ENCODE data around the gene TIFAB. TPM values are rescaled to one million over a fixed set of nuclear protein-coding genes. Genes with fewer than 3 reads are reported as not detected.

Gene TIFAB
- total RNA-seq, 5 donors from 2014 or later (not counting 1 experiment from before 2014, with no cell fraction given), result 0.06 TPM; not detected in 3

DNA sequence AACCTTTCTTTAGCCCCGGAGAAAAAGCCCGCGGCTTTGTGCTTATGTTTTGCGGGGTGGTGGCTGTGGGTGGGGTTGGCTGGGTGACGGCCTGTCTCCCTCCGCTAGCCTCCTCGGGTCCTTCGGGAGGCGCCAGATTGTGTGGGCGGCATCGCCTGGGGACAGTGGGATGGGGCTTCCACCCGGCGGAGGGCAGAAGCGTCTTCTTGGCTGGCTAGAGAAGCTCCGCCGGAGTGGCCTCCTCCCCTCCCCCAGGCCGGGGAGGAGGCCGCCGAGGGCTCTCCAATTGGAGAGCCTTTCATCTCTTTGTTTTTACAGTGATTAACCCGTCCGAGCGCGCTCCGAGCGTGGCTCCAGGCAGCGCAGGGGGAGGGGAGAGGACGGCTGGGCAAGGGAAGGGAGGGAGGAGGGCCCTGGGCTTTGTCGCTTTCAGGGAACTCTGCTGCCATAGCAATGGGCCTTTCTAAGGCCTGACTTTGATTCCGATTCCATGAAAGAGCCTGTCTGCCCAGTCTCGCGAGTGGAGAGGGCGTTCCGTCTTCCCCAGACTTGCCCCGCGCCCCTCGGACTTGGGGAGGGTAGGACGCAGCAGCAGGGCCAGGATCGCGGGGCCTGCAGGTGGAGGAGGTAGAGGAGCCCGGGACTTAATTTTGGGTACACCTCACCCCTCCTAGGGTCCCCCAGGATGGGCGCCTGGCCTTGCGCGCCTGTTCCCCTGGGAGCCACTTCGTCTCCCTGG is 36.7 kb upstream of the TIFAB start:
- 9% methylated on average over 20 of the region's 44 CpGs for WGBS (ENCODE audit: insufficient coverage)
- peaks cover 13 to 83% of the 10 kb centered on the region in 2 experiments for H3K27me3 ChIP-seq (replicated peaks in 1 of 2; ENCODE audit: control insufficient read depth in 2 of 2, extremely low read depth in 1 of 2, insufficient read depth in 2 of 2, low read length in 1 of 2)
- POLR2A ChIA-PET, result no interaction called here

DNA sequence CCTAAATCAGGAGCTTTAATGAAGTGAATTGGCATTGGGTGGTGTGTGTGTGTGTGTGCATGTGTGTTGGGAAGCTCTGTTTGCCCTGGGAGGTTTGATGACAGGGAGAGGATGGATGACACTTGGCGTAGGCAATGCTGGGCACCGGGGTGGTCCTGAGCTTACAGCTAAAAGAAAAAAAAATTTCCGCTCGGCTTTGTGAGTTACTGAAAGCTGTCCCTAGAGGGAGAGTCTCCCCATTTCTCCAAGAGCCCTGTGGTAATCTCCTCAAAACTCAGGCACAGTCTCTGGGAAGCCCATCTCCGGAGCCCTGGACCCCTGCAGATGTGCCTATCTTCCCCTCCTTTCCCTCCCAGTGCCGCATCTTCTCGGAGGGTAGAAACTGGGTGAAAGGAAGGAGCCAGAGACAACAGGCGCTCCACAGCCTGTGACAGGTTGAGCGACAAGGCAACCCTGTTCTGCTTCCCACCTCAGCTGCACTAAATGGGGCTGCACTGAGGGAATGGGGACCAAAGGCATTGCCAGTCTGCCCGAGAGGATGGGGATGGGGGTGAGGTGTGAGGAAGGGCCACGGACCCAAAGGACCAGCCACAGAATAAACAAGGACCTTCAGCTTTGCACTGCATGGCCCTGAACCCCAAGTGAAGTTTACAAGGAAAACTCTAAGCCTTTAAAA is 35.8 kb upstream of the TIFAB start:
- no peak overlapping the region for H3K4me3 Mint-ChIP-seq
- peaks cover 11 to 74% of the 10 kb centered on the region in 2 experiments for H3K27me3 ChIP-seq (replicated peaks in 1 of 2; ENCODE audit: control insufficient read depth in 2 of 2, extremely low read depth in 1 of 2, insufficient read depth in 2 of 2, low read length in 1 of 2)
- ChIA-PET POLR2A (no interaction called here), CTCF (no interaction called here)
- ATAC-seq (replicated peaks in 1 of 4), result no peak
- H3K27ac Mint-ChIP-seq, result no peak overlapping the region
- H3K9me3 Mint-ChIP-seq, result no peaks in the 10 kb centered on the region
- peaks cover 0 to 2% of the 10 kb centered on the region in 2 experiments for H3K4me1 ChIP-seq (ENCODE audit: control insufficient read depth in 1 of 2, extremely low read depth in 1 of 2, insufficient read depth in 2 of 2, low read length in 2 of 2)
- peaks cover 51 to 78% of the 10 kb centered on the region in 2 donors for H3K27me3 Mint-ChIP-seq
- H3K9me3 ChIP-seq, result no peaks in the 10 kb centered on the region
- no peaks in the 10 kb centered on the region for H3K36me3 ChIP-seq (ENCODE audit: control insufficient read depth in 2 of 2, extremely low read depth in 1 of 2, insufficient read depth in 1 of 2, low read length in 1 of 2)
- no peak overlapping the region for H3K27ac ChIP-seq (ENCODE audit: low read length)
- 40% methylated on average over 2 of the region's 11 CpGs for WGBS (ENCODE audit: insufficient coverage)
- H3K36me3 Mint-ChIP-seq, result no peaks in the 10 kb centered on the region
- peaks cover 8 to 13% (median 10%) of the 10 kb centered on the region in 3 donors for H3K4me1 Mint-ChIP-seq
- H3K4me3 ChIP-seq (ENCODE audit: control insufficient read depth in 1 of 2, extremely low read depth in 1 of 2, low read length in 1 of 2), result no peak overlapping the region
- DNase-seq, result no peak

More for the DNA sequence above, 36.7 kb upstream of the TIFAB start:
- no peak overlapping the region for H3K4me3 ChIP-seq (ENCODE audit: control insufficient read depth in 1 of 2, extremely low read depth in 1 of 2, low read length in 1 of 2)
- Mint-ChIP-seq H3K4me1 (peaks cover 8 to 13% (median 10%) of the 10 kb centered on the region in 3 donors), H3K27me3 (peaks cover 59 to 85% of the 10 kb centered on the region in 2 donors), H3K4me3 (no peak overlapping the region), H3K9me3 (no peaks in the 10 kb centered on the region), H3K36me3 (no peaks in the 10 kb centered on the region), H3K27ac (no peak overlapping the region)
- H3K27ac ChIP-seq (ENCODE audit: low read length), result no peak overlapping the region
- no peaks in the 10 kb centered on the region for H3K36me3 ChIP-seq (ENCODE audit: control insufficient read depth in 2 of 2, extremely low read depth in 1 of 2, insufficient read depth in 1 of 2, low read length in 1 of 2)
- no peaks in the 10 kb centered on the region for H3K9me3 ChIP-seq
- no peak for ATAC-seq (replicated peaks in 1 of 4)
- CTCF ChIA-PET, result no interaction called here
- peaks cover 0 to 2% of the 10 kb centered on the region in 2 experiments for H3K4me1 ChIP-seq (ENCODE audit: control insufficient read depth in 1 of 2, extremely low read depth in 1 of 2, insufficient read depth in 2 of 2, low read length in 2 of 2)
- DNase-seq, result no peak

GRCh38 chr5:135487037-135487395 is 34.9 kb upstream of the TIFAB start:
- Histone ChIP-seq H3K36me3 (ENCODE audit: control insufficient read depth in 2 of 2, extremely low read depth in 1 of 2, insufficient read depth in 1 of 2, low read length in 1 of 2) (no peaks in the 10 kb centered on the region), H3K4me3 (ENCODE audit: control insufficient read depth in 1 of 2, extremely low read depth in 1 of 2, low read length in 1 of 2) (no peak overlapping the region), H3K27ac (ENCODE audit: low read length) (no peak overlapping the region), H3K9me3 (no peaks in the 10 kb centered on the region), H3K4me1 (ENCODE audit: control insufficient read depth in 1 of 2, extremely low read depth in 1 of 2, insufficient read depth in 2 of 2, low read length in 2 of 2) (peaks cover 0 to 2% of the 10 kb centered on the region in 2 experiments), H3K27me3 (replicated peaks in 1 of 2; ENCODE audit: control insufficient read depth in 2 of 2, extremely low read depth in 1 of 2, insufficient read depth in 2 of 2, low read length in 1 of 2) (peaks cover 6 to 77% of the 10 kb centered on the region in 2 experiments)
- Mint-ChIP-seq H3K27ac (no peak overlapping the region), H3K36me3 (no peaks in the 10 kb centered on the region), H3K4me3 (no peak overlapping the region), H3K4me1 (peaks cover 8 to 13% (median 10%) of the 10 kb centered on the region in 3 donors), H3K27me3 (peaks cover 43 to 71% of the 10 kb centered on the region in 2 donors), H3K9me3 (no peaks in the 10 kb centered on the region)
- DNase-seq (no peak), ATAC-seq (replicated peaks in 1 of 4) (no peak)
- ChIA-PET POLR2A (no interaction called here), CTCF (no interaction called here)
- whole genome bisulfite sequencing (ENCODE audit: insufficient coverage), result no CpG with 5 or more reads among the region's 1 CpG

GRCh38 chr5:135486131-135487036 is 34.2 kb upstream of the TIFAB start:
- WGBS (ENCODE audit: insufficient coverage), result 92% methylated on average over 5 of the region's 13 CpGs

GRCh38 chr5:135484674-135485086 is 32.5 kb upstream of the TIFAB start:
- H3K9me3 ChIP-seq, result no peaks in the 10 kb centered on the region
- ATAC-seq (replicated peaks in 1 of 4) (no peak), DNase-seq (no peak)
- no peak overlapping the region for H3K27ac ChIP-seq (ENCODE audit: low read length)
- ChIA-PET POLR2A (no interaction called here), CTCF (no interaction called here)
- peaks cover 5 to 62% of the 10 kb centered on the region in 2 experiments for H3K27me3 ChIP-seq (replicated peaks in 1 of 2; ENCODE audit: control insufficient read depth in 2 of 2, extremely low read depth in 1 of 2, insufficient read depth in 2 of 2, low read length in 1 of 2)
- Mint-ChIP-seq H3K4me3 (no peak overlapping the region), H3K36me3 (no peaks in the 10 kb centered on the region), H3K9me3 (no peaks in the 10 kb centered on the region), H3K27me3 (peaks cover 40 to 57% of the 10 kb centered on the region in 2 donors), H3K27ac (peak overlapping the region in 1 of 2 donors; percentile 44), H3K4me1 (peaks cover 3 to 7% (median 5%) of the 10 kb centered on the region in 3 donors)
- H3K4me3 ChIP-seq (ENCODE audit: control insufficient read depth in 1 of 2, extremely low read depth in 1 of 2, low read length in 1 of 2), result no peak overlapping the region
- WGBS (ENCODE audit: insufficient coverage), result 66% methylated on average over 3 of the region's 5 CpGs
- H3K4me1 ChIP-seq (ENCODE audit: control insufficient read depth in 1 of 2, extremely low read depth in 1 of 2, insufficient read depth in 2 of 2, low read length in 2 of 2), result no peaks in the 10 kb centered on the region
- H3K36me3 ChIP-seq (ENCODE audit: control insufficient read depth in 2 of 2, extremely low read depth in 1 of 2, insufficient read depth in 1 of 2, low read length in 1 of 2), result no peaks in the 10 kb centered on the region

More at GRCh38 chr5:135486131-135487036, 34.2 kb upstream of the TIFAB start:
- DNase-seq (no peak), ATAC-seq (replicated peaks in 1 of 4) (no peak)
- POLR2A ChIA-PET, result no interaction called here
- Mint-ChIP-seq H3K9me3 (no peaks in the 10 kb centered on the region), H3K27me3 (peaks cover 43 to 68% of the 10 kb centered on the region in 2 donors), H3K4me3 (no peak overlapping the region), H3K4me1 (peaks cover 8 to 13% (median 10%) of the 10 kb centered on the region in 3 donors), H3K36me3 (no peaks in the 10 kb centered on the region), H3K27ac (no peak overlapping the region)
- H3K4me3 ChIP-seq (ENCODE audit: control insufficient read depth in 1 of 2, extremely low read depth in 1 of 2, low read length in 1 of 2), result no peak overlapping the region
- H3K27me3 ChIP-seq (replicated peaks in 1 of 2; ENCODE audit: control insufficient read depth in 2 of 2, extremely low read depth in 1 of 2, insufficient read depth in 2 of 2, low read length in 1 of 2), result peaks cover 5 to 76% of the 10 kb centered on the region in 2 experiments
- H3K4me1 ChIP-seq (ENCODE audit: control insufficient read depth in 1 of 2, extremely low read depth in 1 of 2, insufficient read depth in 2 of 2, low read length in 2 of 2), result peaks cover 0 to 2% of the 10 kb centered on the region in 2 experiments
- no peaks in the 10 kb centered on the region for H3K36me3 ChIP-seq (ENCODE audit: control insufficient read depth in 2 of 2, extremely low read depth in 1 of 2, insufficient read depth in 1 of 2, low read length in 1 of 2)
- H3K27ac ChIP-seq (ENCODE audit: low read length), result no peak overlapping the region
- CTCF ChIA-PET, result no interaction called here
- no peaks in the 10 kb centered on the region for H3K9me3 ChIP-seq

DNA sequence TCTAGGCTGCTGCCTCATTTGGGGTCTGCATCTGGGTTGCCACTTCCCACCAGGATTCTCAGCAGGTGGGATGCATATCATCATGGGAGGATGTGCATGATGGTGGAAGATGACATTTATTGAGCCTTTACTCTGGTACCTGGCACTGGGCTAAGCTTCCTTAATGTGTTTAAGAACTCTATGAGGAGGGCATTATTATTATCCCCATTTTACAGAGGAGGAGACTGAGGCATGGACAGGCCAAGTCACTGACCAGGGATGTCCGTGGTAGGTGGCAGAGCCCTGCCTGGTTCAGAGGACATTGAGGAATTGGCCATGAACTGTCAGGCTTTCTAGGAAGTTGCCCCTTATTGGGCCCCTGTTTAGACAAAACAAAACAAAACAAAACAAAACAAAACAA is 31.1 kb upstream of the TIFAB start:
- no CpG with 5 or more reads among the region's 1 CpG for WGBS (ENCODE audit: insufficient coverage)
- Histone ChIP-seq H3K27ac (ENCODE audit: low read length) (no peak overlapping the region), H3K9me3 (no peaks in the 10 kb centered on the region), H3K27me3 (replicated peaks in 1 of 2; ENCODE audit: control insufficient read depth in 2 of 2, extremely low read depth in 1 of 2, insufficient read depth in 2 of 2, low read length in 1 of 2) (peaks cover 5 to 55% of the 10 kb centered on the region in 2 experiments), H3K4me1 (ENCODE audit: control insufficient read depth in 1 of 2, extremely low read depth in 1 of 2, insufficient read depth in 2 of 2, low read length in 2 of 2) (no peaks in the 10 kb centered on the region), H3K36me3 (ENCODE audit: control insufficient read depth in 2 of 2, extremely low read depth in 1 of 2, insufficient read depth in 1 of 2, low read length in 1 of 2) (no peaks in the 10 kb centered on the region), H3K4me3 (ENCODE audit: control insufficient read depth in 1 of 2, extremely low read depth in 1 of 2, low read length in 1 of 2) (no peak overlapping the region)
- Mint-ChIP-seq H3K9me3 (no peaks in the 10 kb centered on the region), H3K4me3 (no peak overlapping the region), H3K27me3 (peaks cover 37 to 51% of the 10 kb centered on the region in 2 donors), H3K4me1 (peaks cover 0 to 2% (median 0%) of the 10 kb centered on the region in 3 donors), H3K36me3 (no peaks in the 10 kb centered on the region), H3K27ac (no peak overlapping the region)
- ChIA-PET CTCF (no interaction called here), POLR2A (no interaction called here)
- ATAC-seq (replicated peaks in 1 of 4) (no peak), DNase-seq (no peak)

Measured in T-cell (primary cell).